ENCODE measurements around the gene DCBLD2.

DNA sequence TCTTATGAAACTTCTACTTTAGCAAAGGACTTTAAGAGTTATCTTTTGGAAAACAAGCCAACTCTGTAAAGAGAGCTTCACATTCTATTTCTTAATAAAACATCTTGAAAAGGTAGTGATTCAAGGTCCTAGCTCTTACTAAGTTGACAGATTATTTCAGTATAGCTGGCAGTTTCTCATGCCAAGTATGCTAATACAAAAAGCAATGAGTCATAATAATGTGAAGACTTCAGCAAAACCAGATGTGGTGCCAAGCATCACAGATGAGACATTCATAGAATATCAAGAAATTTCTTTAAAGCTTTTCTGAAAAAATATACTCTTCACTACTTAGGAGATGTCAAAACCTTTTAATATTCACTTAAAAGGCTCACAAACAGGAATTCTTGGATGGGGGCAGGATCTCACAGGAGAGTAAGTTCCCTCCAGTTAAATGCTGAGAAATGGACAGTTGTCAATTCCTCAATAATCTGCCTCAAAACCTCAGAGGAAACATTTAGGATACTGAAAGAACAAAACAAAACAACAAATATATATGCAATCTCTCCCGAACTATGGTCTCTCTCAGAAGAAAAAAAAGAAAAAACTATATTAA, 45.6 kb downstream of the DCBLD2 start:
- TF ChIP-seq EZH2 (IDR thresholded peaks at IDR 0.05; ENCODE audit: insufficient read depth, poor library complexity, severe bottlenecking), result no peak
- no peak for TF ChIP-seq EZH2phosphoT487 (IDR thresholded peaks at IDR 0.05; ENCODE audit: insufficient read depth, low read depth)

Data from GM23248 (cell line).